Measurements from ENCODE around the gene SMIM8. TPM values are rescaled to one million over a fixed set of nuclear protein-coding genes. Genes with fewer than 3 reads are reported as not detected.

Gene SMIM8
- total and polyA plus RNA-seq, 10 of the 15 experiments (the other 5 are each of a cell fraction or from before 2014, with no cell fraction given) = 6.2 to 45.8 (median 10.4) TPM

DNA sequence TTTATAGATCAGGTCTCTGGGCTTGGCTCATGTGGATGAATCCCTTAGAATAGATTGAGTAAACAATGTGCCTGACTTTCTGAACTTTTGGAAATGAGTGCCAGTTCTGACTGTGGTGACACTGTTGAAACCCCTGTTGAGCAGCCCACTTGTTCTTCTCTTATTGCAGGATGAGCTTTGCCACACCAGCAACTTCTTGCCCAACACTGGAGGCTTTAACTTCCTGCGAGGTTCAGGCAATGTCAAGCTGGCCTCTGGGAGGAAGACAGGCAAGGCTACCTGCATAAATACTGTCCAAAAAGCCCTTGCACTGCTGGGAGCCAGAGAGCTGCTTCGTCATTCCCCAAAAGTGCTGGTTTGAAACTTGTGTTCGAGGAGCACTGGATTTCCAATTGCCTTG lies 32.8 kb upstream of the SMIM8 start (continued):
- TF ChIP-seq, protein P1, sequence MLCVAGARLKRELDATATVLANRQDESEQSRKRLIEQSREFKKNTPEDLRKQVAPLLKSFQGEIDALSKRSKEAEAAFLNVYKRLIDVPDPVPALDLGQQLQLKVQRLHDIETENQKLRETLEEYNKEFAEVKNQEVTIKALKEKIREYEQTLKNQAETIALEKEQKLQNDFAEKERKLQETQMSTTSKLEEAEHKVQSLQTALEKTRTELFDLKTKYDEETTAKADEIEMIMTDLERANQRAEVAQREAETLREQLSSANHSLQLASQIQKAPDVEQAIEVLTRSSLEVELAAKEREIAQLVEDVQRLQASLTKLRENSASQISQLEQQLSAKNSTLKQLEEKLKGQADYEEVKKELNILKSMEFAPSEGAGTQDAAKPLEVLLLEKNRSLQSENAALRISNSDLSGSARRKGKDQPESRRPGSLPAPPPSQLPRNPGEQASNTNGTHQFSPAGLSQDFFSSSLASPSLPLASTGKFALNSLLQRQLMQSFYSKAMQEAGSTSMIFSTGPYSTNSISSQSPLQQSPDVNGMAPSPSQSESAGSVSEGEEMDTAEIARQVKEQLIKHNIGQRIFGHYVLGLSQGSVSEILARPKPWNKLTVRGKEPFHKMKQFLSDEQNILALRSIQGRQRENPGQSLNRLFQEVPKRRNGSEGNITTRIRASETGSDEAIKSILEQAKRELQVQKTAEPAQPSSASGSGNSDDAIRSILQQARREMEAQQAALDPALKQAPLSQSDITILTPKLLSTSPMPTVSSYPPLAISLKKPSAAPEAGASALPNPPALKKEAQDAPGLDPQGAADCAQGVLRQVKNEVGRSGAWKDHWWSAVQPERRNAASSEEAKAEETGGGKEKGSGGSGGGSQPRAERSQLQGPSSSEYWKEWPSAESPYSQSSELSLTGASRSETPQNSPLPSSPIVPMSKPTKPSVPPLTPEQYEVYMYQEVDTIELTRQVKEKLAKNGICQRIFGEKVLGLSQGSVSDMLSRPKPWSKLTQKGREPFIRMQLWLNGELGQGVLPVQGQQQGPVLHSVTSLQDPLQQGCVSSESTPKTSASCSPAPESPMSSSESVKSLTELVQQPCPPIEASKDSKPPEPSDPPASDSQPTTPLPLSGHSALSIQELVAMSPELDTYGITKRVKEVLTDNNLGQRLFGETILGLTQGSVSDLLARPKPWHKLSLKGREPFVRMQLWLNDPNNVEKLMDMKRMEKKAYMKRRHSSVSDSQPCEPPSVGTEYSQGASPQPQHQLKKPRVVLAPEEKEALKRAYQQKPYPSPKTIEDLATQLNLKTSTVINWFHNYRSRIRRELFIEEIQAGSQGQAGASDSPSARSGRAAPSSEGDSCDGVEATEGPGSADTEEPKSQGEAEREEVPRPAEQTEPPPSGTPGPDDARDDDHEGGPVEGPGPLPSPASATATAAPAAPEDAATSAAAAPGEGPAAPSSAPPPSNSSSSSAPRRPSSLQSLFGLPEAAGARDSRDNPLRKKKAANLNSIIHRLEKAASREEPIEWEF (IDR thresholded peaks at IDR 0.05; ENCODE audit: insufficient replicate concordance, low read depth, low read length) = no peak
- TF ChIP-seq HDGF (IDR thresholded peaks at IDR 0.05) (no peak), TAF1 (IDR thresholded peaks at IDR 0.05; ENCODE audit: borderline replicate concordance, low read depth, low read length) (no peak), NRF1 (conservative IDR thresholded peaks at IDR 0.05; ENCODE audit: low read depth, low read length) (no peak)

DNA sequence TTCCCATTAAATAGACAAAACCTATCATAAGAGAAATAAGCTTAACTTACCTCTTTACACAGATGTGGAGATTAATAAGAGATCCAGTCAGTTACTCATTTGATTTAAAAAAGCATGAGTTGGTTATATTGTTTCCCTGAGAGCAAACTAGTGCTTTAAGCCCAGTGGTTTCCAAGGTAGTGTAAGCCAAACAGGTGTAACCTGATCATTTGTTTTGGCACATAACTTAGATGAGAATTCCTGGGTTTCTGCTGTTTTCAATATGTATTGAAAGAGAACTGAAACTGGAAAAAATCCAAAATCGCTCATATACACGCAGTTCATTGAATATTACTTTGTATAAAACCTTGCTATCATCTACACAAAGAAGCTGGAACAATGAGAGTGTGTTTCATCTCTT lies 30.5 kb upstream of the SMIM8 start:
- CTCF ChIA-PET = interaction anchor here (0.6 to 1.3 kb wide), 3 partner anchors 35 to 1722 kb away, joined by 3 to 4 read pairs (median 3); no protein-coding TSS in a partner anchor
- Histone ChIP-seq H3K4me2 (ENCODE audit: control insufficient read depth, insufficient read depth) (no peak overlapping the region), H3K4me3 (no peak overlapping the region), H2AFZ (ENCODE audit: control insufficient read depth, low read depth, low read length) (no peak overlapping the region), H3K9me3 (replicated peaks; ENCODE audit: control insufficient read depth, insufficient read depth, low read length) (no peaks in the 10 kb centered on the region), H3K36me3 (ENCODE audit: control insufficient read depth in 2 of 2, insufficient read depth in 2 of 2, low read length in 1 of 2) (no peaks in the 10 kb centered on the region), H4K20me1 (ENCODE audit: control insufficient read depth, insufficient read depth) (no peaks in the 10 kb centered on the region), H3K4me1 (ENCODE audit: control insufficient read depth, insufficient read depth, low read length) (no peaks in the 10 kb centered on the region), H3K27ac (ENCODE audit: control insufficient read depth, insufficient read depth) (no peak overlapping the region), H3K79me2 (ENCODE audit: control insufficient read depth, insufficient read depth, low read length) (no peaks in the 10 kb centered on the region), H3K27me3 (replicated peaks in 1 of 2; ENCODE audit: control insufficient read depth in 2 of 2, insufficient read depth in 2 of 2, low read length in 1 of 2) (no peaks in the 10 kb centered on the region; a peak in 1 of 4 replicates), H3K9ac (ENCODE audit: control insufficient read depth, insufficient read depth, low read length) (no peak overlapping the region)
- POLR2A ChIA-PET = no interaction called here
- no peak for ATAC-seq
- intact Hi-C loops (cut with micrococcal nuclease; ENCODE audit: unreplicated experiment) (no loop called here), in situ Hi-C loops (cut with MboI) (no loop called here)
- BruUV-seq (replicated peaks) = no TSS peak
- no peak for FAIRE-seq
- SMC1A ChIA-PET (ENCODE audit: uncharacterized antibody, unreplicated experiment) = interaction anchor here (1.0 to 1.1 kb wide), 3 partner anchors 15 to 39 kb away, joined by 3 to 4 read pairs (median 3); no protein-coding TSS in a partner anchor
- RAD21 ChIA-PET (ENCODE audit: unreplicated experiment) = no interaction called here
- DNase-seq (ENCODE audit: low read depth, low spot score) = no peak
- WGBS (ENCODE audit: insufficient coverage, insufficient replicate concordance, low lambda C conversion rate, missing lambda C conversion rate) = 5% methylated on average over 2 of the region's 2 CpGs
- no peak for TF ChIP-seq FOXM1 (IDR thresholded peaks at IDR 0.05; ENCODE audit: low read depth, low read length)
- TF ChIP-seq STAT1 (conservative IDR thresholded peaks at IDR 0.05) = no peak
- no peak for TF ChIP-seq SMAD1 (IDR thresholded peaks at IDR 0.05; ENCODE audit: low read depth, partially characterized antibody)
- TF ChIP-seq GATAD2B (conservative IDR thresholded peaks at IDR 0.05; ENCODE audit: low read depth) = no peak
- TF ChIP-seq, protein P2, sequence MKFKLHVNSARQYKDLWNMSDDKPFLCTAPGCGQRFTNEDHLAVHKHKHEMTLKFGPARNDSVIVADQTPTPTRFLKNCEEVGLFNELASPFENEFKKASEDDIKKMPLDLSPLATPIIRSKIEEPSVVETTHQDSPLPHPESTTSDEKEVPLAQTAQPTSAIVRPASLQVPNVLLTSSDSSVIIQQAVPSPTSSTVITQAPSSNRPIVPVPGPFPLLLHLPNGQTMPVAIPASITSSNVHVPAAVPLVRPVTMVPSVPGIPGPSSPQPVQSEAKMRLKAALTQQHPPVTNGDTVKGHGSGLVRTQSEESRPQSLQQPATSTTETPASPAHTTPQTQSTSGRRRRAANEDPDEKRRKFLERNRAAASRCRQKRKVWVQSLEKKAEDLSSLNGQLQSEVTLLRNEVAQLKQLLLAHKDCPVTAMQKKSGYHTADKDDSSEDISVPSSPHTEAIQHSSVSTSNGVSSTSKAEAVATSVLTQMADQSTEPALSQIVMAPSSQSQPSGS (IDR thresholded peaks at IDR 0.05; ENCODE audit: low read length) = no peak
- no peak for TF ChIP-seq CHD2 (IDR thresholded peaks at IDR 0.05; ENCODE audit: borderline replicate concordance, low read depth, low read length)
- no peak for TF ChIP-seq BCL11A (IDR thresholded peaks at IDR 0.05; ENCODE audit: low read depth, low read length)
- TF ChIP-seq IKZF2 (IDR thresholded peaks at IDR 0.05) = no peak
- no peak for TF ChIP-seq BMI1 (IDR thresholded peaks at IDR 0.05; ENCODE audit: borderline replicate concordance)
- TF ChIP-seq BRCA1 (IDR thresholded peaks at IDR 0.05; ENCODE audit: low read depth, low read length) = no peak
- no peak for TF ChIP-seq ESRRA (IDR thresholded peaks at IDR 0.05; ENCODE audit: low read length)
- TF ChIP-seq, protein P3, sequence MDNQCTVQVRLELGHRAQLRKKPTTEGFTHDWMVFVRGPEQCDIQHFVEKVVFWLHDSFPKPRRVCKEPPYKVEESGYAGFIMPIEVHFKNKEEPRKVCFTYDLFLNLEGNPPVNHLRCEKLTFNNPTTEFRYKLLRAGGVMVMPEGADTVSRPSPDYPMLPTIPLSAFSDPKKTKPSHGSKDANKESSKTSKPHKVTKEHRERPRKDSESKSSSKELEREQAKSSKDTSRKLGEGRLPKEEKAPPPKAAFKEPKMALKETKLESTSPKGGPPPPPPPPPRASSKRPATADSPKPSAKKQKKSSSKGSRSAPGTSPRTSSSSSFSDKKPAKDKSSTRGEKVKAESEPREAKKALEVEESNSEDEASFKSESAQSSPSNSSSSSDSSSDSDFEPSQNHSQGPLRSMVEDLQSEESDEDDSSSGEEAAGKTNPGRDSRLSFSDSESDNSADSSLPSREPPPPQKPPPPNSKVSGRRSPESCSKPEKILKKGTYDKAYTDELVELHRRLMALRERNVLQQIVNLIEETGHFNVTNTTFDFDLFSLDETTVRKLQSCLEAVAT (IDR thresholded peaks at IDR 0.05) = no peak
- no peak for TF ChIP-seq RAD21 (IDR thresholded peaks at IDR 0.05; ENCODE audit: insufficient read depth, low read depth, low read length)

Measured in GM12878 (cell line).